GM12878 (cell line): ENCODE data around the gene IQCH. TPM values are rescaled to one million over a fixed set of nuclear protein-coding genes. Genes with fewer than 3 reads are reported as not detected.

ENCODE experiments used
- ATAC-seq: fragments of 200-7000 bp; cut with Tn5 transposase; 3 replicates; pipeline ENCODE4 v1.9.1; 2020; ENCODE audit warnings: mild to moderate bottlenecking, moderate library complexity
- BruUV-seq: library from RNA; stranded (reverse); fragments of 400-500 nt; replicated peaks from 2 replicates; lab custom pipeline; 2021; lab: Mats Ljungman, UMichigan
- CTCF ChIA-PET: fragments of 300-600 bp; sonication (Branson Sonifier 250); formaldehyde crosslinking; extraction: SDS; loops from one replicate; lab custom pipeline; 2021; ENCODE audit warnings: inconsistent platforms; lab: Yijun Ruan, JAX
- POLR2A ChIA-PET: fragments of 350-600 bp; formaldehyde crosslinking; extraction: SDS; loops from one replicate; lab custom pipeline; 2021; ENCODE audit warnings: inconsistent platforms; lab: Charles Lee
- RAD21 ChIA-PET: fragments of 300-600 bp; sonication (Branson Sonifier 250); formaldehyde crosslinking; loops from one replicate; lab custom pipeline; 2023; ENCODE audit warnings: antibody characterized with exemption; ENCODE audit not compliant: unreplicated experiment; lab: Charles Lee
- SMC1A ChIA-PET: fragments of 300-600 bp; sonication (Branson Sonifier 250); formaldehyde crosslinking; loops from one replicate; lab custom pipeline; 2023; ENCODE audit not compliant: unreplicated experiment, uncharacterized antibody; lab: Charles Lee
- DNase-seq: peaks from one replicate; pipeline ENCODE4 v3.0.0-alpha.2; 2011; ENCODE audit warnings: low read depth, low spot score
- FAIRE-seq: peaks from 3 replicates; lab custom pipeline; 2011; peaks lifted over from hg19 to GRCh38; lab: Jason Lieb, UNC
- H2AFZ ChIP-seq: 2 replicates; pipeline ENCODE4 v1.6.0; 2011; ENCODE audit warnings: low read depth, low read length, control low read depth; ENCODE audit not compliant: control insufficient read depth
- H3K27ac ChIP-seq: 2 replicates; pipeline ENCODE4 v1.5.1; 2011; ENCODE audit warnings: control low read depth; ENCODE audit not compliant: control insufficient read depth, insufficient read depth
- H3K27me3 ChIP-seq, 2 experiments: replicated peaks in 1 of 2; 2 replicates each; pipeline versions ENCODE4 v1.6.0 to v1.6.1; 2011; ENCODE audit warnings: low read length in 1 of 2; ENCODE audit not compliant: control insufficient read depth in 2 of 2, insufficient read depth in 2 of 2
- H3K36me3 ChIP-seq, 2 experiments: 2 replicates each; pipeline ENCODE4 v1.5.1; 2011; ENCODE audit warnings: low read length in 1 of 2; ENCODE audit not compliant: control insufficient read depth in 2 of 2, insufficient read depth in 2 of 2
- H3K4me1 ChIP-seq: 2 replicates; pipeline ENCODE4 v1.6.1; 2011; ENCODE audit warnings: mild to moderate bottlenecking, low read length, moderate library complexity, mixed read lengths; ENCODE audit not compliant: control insufficient read depth, insufficient read depth
- H3K4me2 ChIP-seq: 2 replicates; pipeline ENCODE4 v1.6.0; 2011; ENCODE audit warnings: control low read depth; ENCODE audit not compliant: control insufficient read depth, insufficient read depth
- H3K4me3 ChIP-seq: fragments of 200-600 bp; sonication (generic); 2 replicates; pipeline ENCODE4 v1.5.1; 2016
- H3K79me2 ChIP-seq: 2 replicates; pipeline ENCODE4 v1.6.0; 2011; ENCODE audit warnings: low read length; ENCODE audit not compliant: control insufficient read depth, insufficient read depth
- H3K9ac ChIP-seq: 2 replicates; pipeline ENCODE4 v1.8.0; 2011; ENCODE audit warnings: low read length, control low read depth, mixed read lengths; ENCODE audit not compliant: control insufficient read depth, insufficient read depth
- H3K9me3 ChIP-seq: replicated peaks from 3 replicates; pipeline ENCODE4 v1.5.1; 2011; ENCODE audit warnings: mild to moderate bottlenecking, low read length; ENCODE audit not compliant: control insufficient read depth, insufficient read depth
- H4K20me1 ChIP-seq: 2 replicates; pipeline ENCODE4 v1.6.0; 2011; ENCODE audit not compliant: control insufficient read depth, insufficient read depth
- WGBS: methylation state at CpG from one replicate; pipeline ENCODE4 v1.1.6; 2016; ENCODE audit warnings: low lambda C conversion rate; ENCODE audit not compliant: insufficient replicate concordance, insufficient coverage; ENCODE audit errors: missing lambda C conversion rate; 5-methylcytosine and 5-hydroxymethylcytosine counted together
- in situ Hi-C: fragments of 300-500 bp; cut with MboI; formaldehyde crosslinking; loops from 9 replicates; pipeline ENCODE4 v1.14.3; 2018; ENCODE audit warnings: mixed read lengths
- intact Hi-C: fragments of 100-400 bp; cut with micrococcal nuclease; formaldehyde crosslinking; loops from one replicate; pipeline ENCODE4 v1.14.2; 2022; ENCODE audit not compliant: unreplicated experiment
- polyA plus RNA-seq, 11 experiments: library from polyadenylated mRNA; depleted of rRNA in 4 of 11; unstranded in 6 of 11; stranded (reverse) in 5 of 11; fragments of >200 nt; fragmentation: Nextera tagmentation in 4 of 11; fragmentation: Illumina TruSeq in 1 of 11; extraction: Ambion mirVana in 4 of 11; extraction: Trizol in 1 of 11; gene quantifications; 1 replicate in 1 of 11; 2 replicates in 10 of 11; pipeline versions ENCODE4 v1.2.1 to v1.2.3, GENCODE V29; 2011 to 2016; ENCODE audit warnings: inconsistent platforms in 2 of 11, missing spikeins in 2 of 11, low read depth in 1 of 11
- total RNA-seq, 4 experiments: library from RNA; depleted of rRNA in 3 of 4; stranded (reverse); fragments of >200 nt in 3 of 4; fragmentation: Illumina TruSeq in 1 of 4; extraction: Trizol in 1 of 4; gene quantifications; 2 replicates each; pipeline versions ENCODE4 v1.2.1 to v1.2.3, GENCODE V29; 2013 to 2021
- TF ChIP-seq, protein P1 (sequence below): IDR thresholded peaks from 2 replicates; pipeline ENCODE4 v1.6.1; 2012; ENCODE audit warnings: improper control_type of control experiment, low read depth, low read length; ENCODE audit not compliant: insufficient replicate concordance

The IQCH gene
- total and polyA plus RNA-seq, 10 of the 15 experiments (the other 5 are each of a cell fraction or from before 2014, with no cell fraction given): 0.29 to 1.3 (median 0.99) TPM

DNA sequence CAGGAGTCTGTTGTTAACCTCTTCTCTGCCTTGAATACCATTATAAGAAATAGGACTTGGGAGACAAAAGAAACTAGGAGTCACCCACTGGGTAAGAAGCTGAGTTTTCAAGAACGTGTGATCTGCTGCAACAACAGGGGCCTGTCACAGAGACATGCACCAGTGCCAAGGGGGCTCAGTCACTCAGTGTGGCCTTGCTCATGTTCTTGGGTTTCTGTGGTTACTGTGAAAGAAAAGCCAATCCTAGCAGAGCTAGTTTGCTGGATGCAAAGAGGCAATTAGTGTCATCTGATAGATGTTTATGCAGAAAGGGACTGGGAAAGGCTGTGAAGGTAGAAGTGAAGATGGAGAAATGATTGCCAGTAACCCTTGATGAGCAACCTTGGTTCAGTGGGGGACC, 126.3 kb downstream of the IQCH start:
- CTCF ChIA-PET: interaction anchor here (1.4 kb wide), 1 partner anchor 434 kb away, joined by 3 read pairs; no protein-coding TSS in a partner anchor
- H3K4me2 ChIP-seq: no peak overlapping the region
- no peak overlapping the region for H3K9ac ChIP-seq
- in situ Hi-C loops (no loop called here), intact Hi-C loops (no loop called here)
- DNase-seq (no peak), ATAC-seq (no peak), FAIRE-seq (no peak)
- SMC1A ChIA-PET: interaction anchor here (1.0 kb wide), 1 partner anchor 53 kb away, joined by 3 read pairs; no protein-coding TSS in a partner anchor
- RAD21 ChIA-PET: no interaction called here
- no peak overlapping the region for H2AFZ ChIP-seq
- no peaks in the 10 kb centered on the region for H3K9me3 ChIP-seq
- no peaks in the 10 kb centered on the region for H4K20me1 ChIP-seq
- H3K4me1 ChIP-seq: no peaks in the 10 kb centered on the region
- H3K36me3 ChIP-seq: no peaks in the 10 kb centered on the region
- H3K4me3 ChIP-seq: no peak overlapping the region
- no peaks in the 10 kb centered on the region; a peak in 1 of 4 replicates for H3K27me3 ChIP-seq
- POLR2A ChIA-PET: no interaction called here
- H3K27ac ChIP-seq: no peak overlapping the region
- TF ChIP-seq, protein P1, sequence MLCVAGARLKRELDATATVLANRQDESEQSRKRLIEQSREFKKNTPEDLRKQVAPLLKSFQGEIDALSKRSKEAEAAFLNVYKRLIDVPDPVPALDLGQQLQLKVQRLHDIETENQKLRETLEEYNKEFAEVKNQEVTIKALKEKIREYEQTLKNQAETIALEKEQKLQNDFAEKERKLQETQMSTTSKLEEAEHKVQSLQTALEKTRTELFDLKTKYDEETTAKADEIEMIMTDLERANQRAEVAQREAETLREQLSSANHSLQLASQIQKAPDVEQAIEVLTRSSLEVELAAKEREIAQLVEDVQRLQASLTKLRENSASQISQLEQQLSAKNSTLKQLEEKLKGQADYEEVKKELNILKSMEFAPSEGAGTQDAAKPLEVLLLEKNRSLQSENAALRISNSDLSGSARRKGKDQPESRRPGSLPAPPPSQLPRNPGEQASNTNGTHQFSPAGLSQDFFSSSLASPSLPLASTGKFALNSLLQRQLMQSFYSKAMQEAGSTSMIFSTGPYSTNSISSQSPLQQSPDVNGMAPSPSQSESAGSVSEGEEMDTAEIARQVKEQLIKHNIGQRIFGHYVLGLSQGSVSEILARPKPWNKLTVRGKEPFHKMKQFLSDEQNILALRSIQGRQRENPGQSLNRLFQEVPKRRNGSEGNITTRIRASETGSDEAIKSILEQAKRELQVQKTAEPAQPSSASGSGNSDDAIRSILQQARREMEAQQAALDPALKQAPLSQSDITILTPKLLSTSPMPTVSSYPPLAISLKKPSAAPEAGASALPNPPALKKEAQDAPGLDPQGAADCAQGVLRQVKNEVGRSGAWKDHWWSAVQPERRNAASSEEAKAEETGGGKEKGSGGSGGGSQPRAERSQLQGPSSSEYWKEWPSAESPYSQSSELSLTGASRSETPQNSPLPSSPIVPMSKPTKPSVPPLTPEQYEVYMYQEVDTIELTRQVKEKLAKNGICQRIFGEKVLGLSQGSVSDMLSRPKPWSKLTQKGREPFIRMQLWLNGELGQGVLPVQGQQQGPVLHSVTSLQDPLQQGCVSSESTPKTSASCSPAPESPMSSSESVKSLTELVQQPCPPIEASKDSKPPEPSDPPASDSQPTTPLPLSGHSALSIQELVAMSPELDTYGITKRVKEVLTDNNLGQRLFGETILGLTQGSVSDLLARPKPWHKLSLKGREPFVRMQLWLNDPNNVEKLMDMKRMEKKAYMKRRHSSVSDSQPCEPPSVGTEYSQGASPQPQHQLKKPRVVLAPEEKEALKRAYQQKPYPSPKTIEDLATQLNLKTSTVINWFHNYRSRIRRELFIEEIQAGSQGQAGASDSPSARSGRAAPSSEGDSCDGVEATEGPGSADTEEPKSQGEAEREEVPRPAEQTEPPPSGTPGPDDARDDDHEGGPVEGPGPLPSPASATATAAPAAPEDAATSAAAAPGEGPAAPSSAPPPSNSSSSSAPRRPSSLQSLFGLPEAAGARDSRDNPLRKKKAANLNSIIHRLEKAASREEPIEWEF: no peak
- TF ChIP-seq, all 136 proteins: peak for 0
- H3K79me2 ChIP-seq: no peaks in the 10 kb centered on the region
- WGBS: 0% methylated on average over 1 of the region's 1 CpG
- BruUV-seq: no TSS peak
